Measurements from ENCODE around the gene HCN2. TPM values are rescaled to one million over a fixed set of nuclear protein-coding genes. Genes with fewer than 3 reads are reported as not detected.

Gene HCN2
- total and polyA plus RNA-seq, 2 of the 13 experiments (the other 11 are each of a cell fraction or from before 2014, with no cell fraction given): 0.01 TPM; not detected in 1

- peak; percentile 33; the same call in 1 of the 2 replicates for TF ChIP-seq HMGXB3 (CRISPR knock-in tag; IDR thresholded peaks at IDR 0.05; ENCODE audit: borderline replicate concordance)
- peak; percentile 54; the same call in 1 of the 2 replicates for TF ChIP-seq IKZF5 (CRISPR knock-in tag; IDR thresholded peaks at IDR 0.05)
- TF ChIP-seq PRMT3 (CRISPR knock-in tag; IDR thresholded peaks at IDR 0.05; ENCODE audit: borderline replicate concordance, low read depth): 0 out of 2 replicates have a peak, but pooled peaks have one; percentile 22
- peak; percentile 67; the same call in 1 of the 2 replicates for TF ChIP-seq NFKB2 (CRISPR knock-in tag; IDR thresholded peaks at IDR 0.05; ENCODE audit: borderline replicate concordance)
- TF ChIP-seq RNF2 (conservative IDR thresholded peaks at IDR 0.05; ENCODE audit: low read depth): 0 out of 2 replicates have a peak, but pooled peaks have one; percentile 21
- 0 out of 2 replicates have a peak, but pooled peaks have one; percentile 40 for TF ChIP-seq FOXP4 (CRISPR knock-in tag; IDR thresholded peaks at IDR 0.05)
- TF ChIP-seq KAT7 (CRISPR knock-in tag; IDR thresholded peaks at IDR 0.05; ENCODE audit: borderline replicate concordance): peak; percentile 38; the same call in 1 of the 2 replicates
- no peak for TF ChIP-seq THAP9 (CRISPR knock-in tag; IDR thresholded peaks at IDR 0.05; ENCODE audit: borderline replicate concordance)
- TF ChIP-seq MYPOP (CRISPR knock-in tag; IDR thresholded peaks at IDR 0.05): peak; percentile 61; the same call in 1 of the 2 replicates
- TF ChIP-seq MXD4 (CRISPR knock-in tag; IDR thresholded peaks at IDR 0.05): peak; percentile 68
- no peak for TF ChIP-seq SAFB2 (CRISPR knock-in tag; IDR thresholded peaks at IDR 0.05; ENCODE audit: borderline replicate concordance, low read depth)
- TF ChIP-seq ZBTB25 (CRISPR knock-in tag; IDR thresholded peaks at IDR 0.05): peak; percentile 44; the same call in 1 of the 2 replicates
- no peak for TF ChIP-seq ZNF567 (CRISPR knock-in tag; IDR thresholded peaks at IDR 0.05; ENCODE audit: borderline replicate concordance)
- TF ChIP-seq ZNF331 (CRISPR knock-in tag; IDR thresholded peaks at IDR 0.05): no peak
These were observed 17.4 kb upstream of the HCN2 start, which contains the start of gene BSG (continued) for GRCh38 chr19:572140-572742.

Data from HepG2 (cell line).